Measurements from ENCODE around the gene TM9SF1. TPM values are rescaled to one million over a fixed set of nuclear protein-coding genes. Genes with fewer than 3 reads are reported as not detected.

TM9SF1 gene
- total RNA-seq, 1 donor from 2014 or later = 48.9 TPM

DNA sequence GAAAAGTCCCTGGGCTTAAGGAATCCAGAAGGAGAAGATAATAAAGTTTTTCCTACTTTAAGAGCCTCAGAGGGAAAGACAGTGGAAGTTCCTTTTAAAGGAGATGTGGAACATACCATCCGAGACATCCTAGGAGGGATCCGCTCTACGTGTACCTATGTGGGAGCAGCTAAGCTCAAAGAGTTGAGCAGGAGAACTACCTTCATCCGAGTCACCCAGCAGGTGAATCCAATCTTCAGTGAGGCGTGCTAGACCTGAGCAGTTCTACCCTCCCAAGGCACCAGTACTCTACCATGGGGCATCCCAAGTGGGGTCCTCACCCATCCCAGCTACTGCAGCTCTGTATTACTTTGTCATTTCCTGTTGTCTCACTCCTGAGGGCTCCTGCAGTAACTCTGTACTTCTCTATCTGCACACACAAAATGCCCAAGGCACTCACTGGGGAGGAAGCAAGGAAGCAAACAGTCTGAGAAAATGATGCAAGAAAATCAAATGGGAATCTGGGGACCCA is 43.3 kb upstream of the TM9SF1 start:
- Histone ChIP-seq H3K9me3 (no peaks in the 10 kb centered on the region), H3K27me3 (ENCODE audit: low read depth) (no peaks in the 10 kb centered on the region), H3K4me1 (peaks cover 54% of the 10 kb centered on the region), H3K36me3 (peaks cover 74% of the 10 kb centered on the region), H3K27ac (no peak overlapping the region), H3K4me3 (no peak overlapping the region)
- intact Hi-C loops (cut with DNase I) = no loop called here
- ATAC-seq = no peak
- TF ChIP-seq, protein P1, sequence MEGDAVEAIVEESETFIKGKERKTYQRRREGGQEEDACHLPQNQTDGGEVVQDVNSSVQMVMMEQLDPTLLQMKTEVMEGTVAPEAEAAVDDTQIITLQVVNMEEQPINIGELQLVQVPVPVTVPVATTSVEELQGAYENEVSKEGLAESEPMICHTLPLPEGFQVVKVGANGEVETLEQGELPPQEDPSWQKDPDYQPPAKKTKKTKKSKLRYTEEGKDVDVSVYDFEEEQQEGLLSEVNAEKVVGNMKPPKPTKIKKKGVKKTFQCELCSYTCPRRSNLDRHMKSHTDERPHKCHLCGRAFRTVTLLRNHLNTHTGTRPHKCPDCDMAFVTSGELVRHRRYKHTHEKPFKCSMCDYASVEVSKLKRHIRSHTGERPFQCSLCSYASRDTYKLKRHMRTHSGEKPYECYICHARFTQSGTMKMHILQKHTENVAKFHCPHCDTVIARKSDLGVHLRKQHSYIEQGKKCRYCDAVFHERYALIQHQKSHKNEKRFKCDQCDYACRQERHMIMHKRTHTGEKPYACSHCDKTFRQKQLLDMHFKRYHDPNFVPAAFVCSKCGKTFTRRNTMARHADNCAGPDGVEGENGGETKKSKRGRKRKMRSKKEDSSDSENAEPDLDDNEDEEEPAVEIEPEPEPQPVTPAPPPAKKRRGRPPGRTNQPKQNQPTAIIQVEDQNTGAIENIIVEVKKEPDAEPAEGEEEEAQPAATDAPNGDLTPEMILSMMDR (IDR thresholded peaks at IDR 0.05) = no peak
- no peak for DNase-seq

DNA sequence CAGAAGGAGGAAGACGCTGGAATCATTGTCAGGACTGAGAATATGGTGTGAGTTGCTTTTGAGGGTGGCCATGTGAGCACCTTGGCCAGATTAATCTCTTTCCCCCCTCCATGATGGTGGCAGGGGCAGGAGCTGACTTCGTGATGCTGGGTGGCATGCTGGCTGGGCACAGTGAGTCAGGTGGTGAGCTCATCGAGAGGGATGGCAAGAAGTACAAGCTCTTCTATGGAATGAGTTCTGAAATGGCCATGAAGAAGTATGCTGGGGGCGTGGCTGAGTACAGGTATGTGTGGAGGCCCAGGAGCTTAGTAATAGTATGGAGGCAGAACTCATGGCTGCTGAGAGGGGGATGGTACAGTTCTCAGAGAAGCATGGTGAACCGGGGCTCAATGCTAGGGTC is 42.9 kb upstream of the TM9SF1 start:
- ATAC-seq (no peak), DNase-seq (no peak)
- H3K4me3 ChIP-seq = no peak overlapping the region
- H3K36me3 ChIP-seq = peaks cover 74% of the 10 kb centered on the region
- TF ChIP-seq, protein P1 (IDR thresholded peaks at IDR 0.05) = no peak
- H3K27ac ChIP-seq = no peak overlapping the region
- intact Hi-C loops (cut with DNase I) = no loop called here
- H3K4me1 ChIP-seq = peaks cover 54% of the 10 kb centered on the region
- H3K9me3 ChIP-seq = no peaks in the 10 kb centered on the region
- no peaks in the 10 kb centered on the region for H3K27me3 ChIP-seq (ENCODE audit: low read depth)

DNA sequence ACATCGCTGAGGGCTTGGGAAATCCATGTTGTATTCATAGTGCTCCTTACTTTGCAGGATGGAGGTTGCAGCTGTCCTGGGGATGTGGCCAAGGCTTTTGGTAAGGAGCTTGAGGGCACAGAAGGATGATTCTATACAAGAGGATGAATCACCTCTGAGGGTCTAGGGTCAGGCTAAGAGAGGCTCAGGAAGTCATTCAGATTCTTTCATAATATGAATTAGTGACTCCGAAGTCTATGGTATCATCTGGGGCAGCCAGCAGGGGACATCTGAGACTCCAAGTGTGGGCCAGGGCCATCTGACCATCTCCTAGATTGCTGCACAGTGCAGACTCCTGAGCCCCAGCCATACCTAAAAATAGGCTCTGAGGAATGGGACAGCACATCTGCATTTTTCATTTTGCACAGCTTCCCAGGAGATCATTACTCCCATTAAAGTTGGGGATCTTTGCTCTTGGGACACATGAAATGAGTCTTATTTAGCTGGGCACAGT is 42.3 kb upstream of the TM9SF1 start:
- intact Hi-C loops (cut with DNase I) = no loop called here
- ATAC-seq (no peak), DNase-seq (no peak)
- H3K4me3 ChIP-seq = no peak overlapping the region
- no peak overlapping the region for H3K27ac ChIP-seq
- H3K36me3 ChIP-seq = peaks cover 74% of the 10 kb centered on the region
- peaks cover 55% of the 10 kb centered on the region for H3K4me1 ChIP-seq
- TF ChIP-seq, protein P1 (IDR thresholded peaks at IDR 0.05) = no peak
- no peaks in the 10 kb centered on the region for H3K27me3 ChIP-seq (ENCODE audit: low read depth)
- H3K9me3 ChIP-seq = no peaks in the 10 kb centered on the region

DNA sequence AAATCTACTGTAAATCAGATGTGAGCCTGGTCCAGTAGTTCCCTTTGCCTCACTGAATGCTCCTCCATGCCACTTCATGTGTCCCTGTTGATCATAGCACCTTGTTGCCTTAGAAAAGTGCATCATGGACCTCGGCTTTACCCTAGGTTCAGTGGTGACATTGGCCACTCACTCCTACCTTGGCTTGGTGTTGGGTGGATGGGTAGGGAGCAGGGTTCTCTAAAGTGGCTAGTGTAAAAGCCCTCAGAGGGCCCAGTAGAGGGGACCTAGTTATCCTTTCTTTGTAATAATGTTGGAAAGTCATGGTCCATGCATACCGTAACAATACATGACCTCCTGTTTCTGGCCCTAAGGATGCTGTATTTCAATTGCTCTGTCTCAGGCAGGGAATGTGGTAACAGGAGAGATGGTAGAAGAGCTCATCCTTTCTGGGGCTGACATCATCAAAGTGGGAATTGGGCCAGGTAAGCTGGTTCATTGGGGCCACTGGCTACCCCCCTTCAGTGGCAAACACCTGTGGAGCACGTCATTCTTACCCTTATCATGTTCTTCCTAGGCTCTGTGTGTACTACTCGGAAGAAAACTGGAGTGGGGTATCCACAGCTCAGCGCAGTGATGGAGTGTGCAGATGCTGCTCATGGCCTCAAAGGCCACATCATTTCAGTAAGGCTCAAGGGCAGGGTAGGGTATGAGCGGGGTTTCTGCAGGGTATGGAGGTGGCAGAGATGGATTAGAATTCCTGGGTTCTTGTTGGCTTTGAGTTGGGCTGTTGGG is 41.6 kb upstream of the TM9SF1 start:
- intact Hi-C loops (cut with DNase I) = no loop called here
- no peak for DNase-seq
- TF ChIP-seq, protein P1 (IDR thresholded peaks at IDR 0.05) = no peak

DNA sequence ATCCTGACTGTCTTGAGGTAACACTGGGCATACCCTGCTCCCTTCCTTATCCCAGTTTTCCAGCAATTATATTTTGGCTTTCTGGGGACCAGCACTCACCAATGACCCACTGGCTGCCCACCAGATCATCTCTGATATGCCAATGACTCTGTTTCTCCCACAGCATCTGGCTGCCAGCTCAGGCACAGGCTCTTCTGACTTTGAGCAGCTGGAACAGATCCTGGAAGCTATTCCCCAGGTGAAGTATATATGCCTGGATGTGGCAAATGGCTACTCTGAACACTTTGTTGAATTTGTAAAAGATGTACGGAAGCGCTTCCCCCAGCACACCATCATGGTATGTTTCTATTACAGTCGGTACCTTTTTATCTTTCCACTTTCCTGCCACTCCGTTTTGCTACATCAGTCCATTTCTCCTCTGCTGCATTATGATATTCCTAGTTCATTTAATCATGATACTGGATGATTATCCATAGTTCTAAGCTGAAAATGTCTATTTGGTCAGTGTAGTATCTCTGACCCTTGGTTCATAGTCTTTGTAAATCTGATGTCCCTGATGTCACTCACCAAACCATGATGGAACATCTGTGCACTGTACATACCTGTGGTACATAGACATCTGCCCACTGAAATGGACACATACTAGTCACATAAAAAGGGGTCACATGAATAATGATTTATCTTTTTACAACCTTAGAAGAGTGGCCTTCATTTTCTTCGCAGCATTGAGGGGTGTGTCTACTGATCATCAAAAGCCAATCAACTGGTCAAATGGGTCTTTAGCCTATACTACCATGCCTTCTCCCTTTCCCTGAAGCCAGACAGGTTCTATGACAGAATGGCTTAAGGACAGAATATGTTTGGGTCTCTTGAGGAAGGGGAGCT is 40.8 kb upstream of the TM9SF1 start:
- Histone ChIP-seq H3K27ac (no peak overlapping the region), H3K9me3 (no peaks in the 10 kb centered on the region), H3K4me1 (peaks cover 54% of the 10 kb centered on the region), H3K4me3 (no peak overlapping the region), H3K27me3 (ENCODE audit: low read depth) (no peaks in the 10 kb centered on the region), H3K36me3 (peaks cover 70% of the 10 kb centered on the region)
- TF ChIP-seq, protein P1 (IDR thresholded peaks at IDR 0.05) = no peak
- DNase-seq (no peak), ATAC-seq (no peak)
- intact Hi-C loops (cut with DNase I) = no loop called here

More for the DNA sequence above, 41.6 kb upstream of the TM9SF1 start:
- Histone ChIP-seq H3K4me1 (peaks cover 55% of the 10 kb centered on the region), H3K27ac (no peak overlapping the region), H3K36me3 (peaks cover 74% of the 10 kb centered on the region), H3K4me3 (no peak overlapping the region), H3K9me3 (no peaks in the 10 kb centered on the region), H3K27me3 (ENCODE audit: low read depth) (no peaks in the 10 kb centered on the region)
- ATAC-seq = no peak
